HG03025 (cell line): ENCODE measurements around the gene LRP1B.

ENCODE experiments used
- ATAC-seq: cut with Tn5 transposase; IDR thresholded peaks from one replicate; pipeline ENCODE4 v1.9.1; 2021; ENCODE audit warnings: mild to moderate bottlenecking, moderate library complexity; ENCODE audit not compliant: unreplicated experiment, low FRiP score

Gene LRP1B

GRCh38 chr2:140882671-140883620, 1247.9 kb downstream of the LRP1B start:
- ATAC-seq = no peak

- ATAC-seq = no peak
Measured at GRCh38 chr2:140880573-140880972, 1250.2 kb downstream of the LRP1B start.

- no peak for ATAC-seq
Measured at GRCh38 chr2:140876015-140876414, 1254.8 kb downstream of the LRP1B start.

GRCh38 chr2:140873915-140874531, 1256.8 kb downstream of the LRP1B start:
- ATAC-seq = no peak

GRCh38 chr2:140869925-140870324, 1260.9 kb downstream of the LRP1B start:
- no peak for ATAC-seq

- ATAC-seq = no peak
Measured at GRCh38 chr2:140869107-140869506, 1261.7 kb downstream of the LRP1B start.

- no peak for ATAC-seq
Measured at GRCh38 chr2:140865837-140866236, 1265.0 kb downstream of the LRP1B start.

GRCh38 chr2:140863713-140864112, 1267.1 kb downstream of the LRP1B start:
- ATAC-seq = no peak

GRCh38 chr2:140862181-140862580, 1268.6 kb downstream of the LRP1B start:
- ATAC-seq = no peak

- no peak for ATAC-seq
Measured at GRCh38 chr2:140861666-140862065, 1269.2 kb downstream of the LRP1B start.

- ATAC-seq = no peak
Measured at GRCh38 chr2:140855471-140855870, 1275.3 kb downstream of the LRP1B start.

- no peak for ATAC-seq
Measured at GRCh38 chr2:140851258-140851981, 1279.4 kb downstream of the LRP1B start.

- no peak for ATAC-seq
Measured at GRCh38 chr2:140843186-140843585, 1287.6 kb downstream of the LRP1B start.

- ATAC-seq = no peak
Measured at GRCh38 chr2:140842110-140842509, 1288.7 kb downstream of the LRP1B start.

GRCh38 chr2:140841141-140841540, 1289.7 kb downstream of the LRP1B start:
- no peak for ATAC-seq

GRCh38 chr2:140836826-140837225, 1294.0 kb downstream of the LRP1B start:
- no peak for ATAC-seq

- no peak for ATAC-seq
Measured at GRCh38 chr2:140835079-140835478, 1295.7 kb downstream of the LRP1B start.

- no peak for ATAC-seq
Measured at GRCh38 chr2:140814141-140814540, 1316.7 kb downstream of the LRP1B start.

- ATAC-seq = no peak
Measured at GRCh38 chr2:140808820-140809219, 1322.0 kb downstream of the LRP1B start.

GRCh38 chr2:140808211-140808610, 1322.6 kb downstream of the LRP1B start:
- no peak for ATAC-seq

- ATAC-seq = no peak
Measured at GRCh38 chr2:140804700-140805260, 1326.0 kb downstream of the LRP1B start.
